ENCODE results near the gene PKN1. TPM values are rescaled to one million over a fixed set of nuclear protein-coding genes. Genes with fewer than 3 reads are reported as not detected.

The PKN1 gene
- total RNA-seq, 1 experiment from 2014 or later, result 98.6 TPM

DNA sequence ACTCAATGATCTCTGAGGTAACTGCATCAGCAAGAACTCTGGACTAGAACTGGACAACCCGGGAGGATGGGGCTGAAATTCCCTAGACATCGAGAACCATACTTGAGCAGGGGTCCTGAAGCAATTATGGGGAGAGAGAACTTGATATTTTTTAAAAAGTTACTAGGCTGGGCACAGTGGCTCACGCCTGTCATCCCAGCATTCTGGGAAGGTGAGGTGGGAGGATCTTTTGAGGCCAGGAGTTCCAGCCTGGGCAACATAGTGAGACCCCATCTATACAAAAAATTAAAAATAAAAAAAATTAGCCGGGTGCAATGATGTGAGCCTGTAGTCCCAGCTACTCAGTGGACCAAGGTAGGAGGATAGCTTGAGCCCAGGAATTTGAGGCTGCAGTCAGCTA lies 87.4 kb downstream of the PKN1 start:
- in situ Hi-C loops (cut with HindIII; ENCODE audit: low sequenced_read_pairs), result no loop called here
- no peak for DNase-seq (ENCODE audit: low spot score)

Other genes with a start within 250 kb of the PKN1 start
- gene ADGRL1, start 227.1 kb upstream of the PKN1 start, total RNA-seq (2014; rRNA removed; shearing (Covaris generic)), result 18.5 and 20.5 TPM in 2 replicates
- gene ADGRE5, start 51.9 kb upstream of the PKN1 start, total RNA-seq (2014; rRNA removed; shearing (Covaris generic)), result 25.3 and 28.1 TPM in 2 replicates
- 181 and 204 TPM in 2 replicates for gene DDX39A, start 14.0 kb upstream of the PKN1 start, total RNA-seq (2014; rRNA removed; shearing (Covaris generic))
- gene PTGER1, start 42.0 kb downstream of the PKN1 start, total RNA-seq (2014; rRNA removed; shearing (Covaris generic)), result 1.5 TPM in 1 of 2 replicates, not detected in the other
- gene GIPC1, start 62.8 kb downstream of the PKN1 start, total RNA-seq (2014; rRNA removed; shearing (Covaris generic)), result 367 and 404 TPM in 2 replicates
- gene DNAJB1, start 85.1 kb downstream of the PKN1 start, total RNA-seq (2014; rRNA removed; shearing (Covaris generic)), result 95.1 and 117 TPM in 2 replicates
- 166 and 226 TPM in 2 replicates for gene TECR, start 96.3 kb downstream of the PKN1 start, total RNA-seq (2014; rRNA removed; shearing (Covaris generic))
- 287 and 394 TPM in 2 replicates for gene NDUFB7, start 138.8 kb downstream of the PKN1 start, total RNA-seq (2014; rRNA removed; shearing (Covaris generic))
- not detected in 2 replicates for gene CLEC17A, start 149.8 kb downstream of the PKN1 start, total RNA-seq (2014; rRNA removed; shearing (Covaris generic))
- gene ADGRE3, start 241.5 kb downstream of the PKN1 start, total RNA-seq (2014; rRNA removed; shearing (Covaris generic)), result not detected in 2 replicates